ENCODE data around the gene C14orf180. TPM values are rescaled to one million over a fixed set of nuclear protein-coding genes. Genes with fewer than 3 reads are reported as not detected.

The C14orf180 gene
- total RNA-seq, 1 experiment from 2014 or later, result not detected

DNA sequence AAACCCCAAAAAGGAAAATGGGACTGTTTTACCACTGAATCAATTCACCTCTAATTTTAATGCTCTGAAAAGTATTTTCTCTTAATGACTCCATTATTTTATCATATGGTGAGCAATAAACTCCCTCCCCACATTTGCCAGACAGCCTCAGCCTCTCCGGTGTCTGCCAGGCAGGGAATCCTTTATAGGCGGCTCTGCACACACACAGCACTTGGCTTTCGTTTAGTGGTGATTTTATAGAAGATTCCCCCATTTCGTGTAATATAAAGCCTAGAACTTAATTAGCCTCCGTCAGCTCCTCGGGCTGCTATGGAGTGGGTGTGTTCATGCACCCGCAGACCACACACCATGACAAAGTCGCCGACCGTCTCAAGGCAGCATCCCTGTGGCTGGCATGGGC, 10.1 kb upstream of the C14orf180 start:
- Histone ChIP-seq H3K4me3 (ENCODE audit: low read length) (no peak overlapping the region), H3K27ac (ENCODE audit: low read length) (no peak overlapping the region), H3K4me1 (ENCODE audit: insufficient read depth, low read length) (no peaks in the 10 kb centered on the region), H3K36me3 (ENCODE audit: low read depth, low read length) (no peaks in the 10 kb centered on the region), H2AFZ (ENCODE audit: low read length) (no peak overlapping the region), H3K27me3 (ENCODE audit: low read length) (peaks cover 71% of the 10 kb centered on the region), H4K20me1 (ENCODE audit: low read length) (no peaks in the 10 kb centered on the region), H3K9ac (ENCODE audit: low read length) (no peak overlapping the region), H3F3A (ENCODE audit: low read length, unreplicated experiment) (no peaks in the 10 kb centered on the region), H3K79me2 (ENCODE audit: low read length) (no peaks in the 10 kb centered on the region), H3K4me2 (ENCODE audit: low read length) (no peak overlapping the region), H3K9me2 (replicated peaks; ENCODE audit: low read length) (no peaks in the 10 kb centered on the region), H3K9me3 (ENCODE audit: low read length) (no peaks in the 10 kb centered on the region)
- CTCF ChIA-PET, result no interaction called here
- POLR2A ChIA-PET (ENCODE audit: unreplicated experiment), result no interaction called here
- intact Hi-C loops (cut with micrococcal nuclease), result no loop called here
- BruUV-seq (replicated peaks), result no TSS peak
- DNase-seq (no peak), ATAC-seq (no peak)
- TF ChIP-seq, protein P1, sequence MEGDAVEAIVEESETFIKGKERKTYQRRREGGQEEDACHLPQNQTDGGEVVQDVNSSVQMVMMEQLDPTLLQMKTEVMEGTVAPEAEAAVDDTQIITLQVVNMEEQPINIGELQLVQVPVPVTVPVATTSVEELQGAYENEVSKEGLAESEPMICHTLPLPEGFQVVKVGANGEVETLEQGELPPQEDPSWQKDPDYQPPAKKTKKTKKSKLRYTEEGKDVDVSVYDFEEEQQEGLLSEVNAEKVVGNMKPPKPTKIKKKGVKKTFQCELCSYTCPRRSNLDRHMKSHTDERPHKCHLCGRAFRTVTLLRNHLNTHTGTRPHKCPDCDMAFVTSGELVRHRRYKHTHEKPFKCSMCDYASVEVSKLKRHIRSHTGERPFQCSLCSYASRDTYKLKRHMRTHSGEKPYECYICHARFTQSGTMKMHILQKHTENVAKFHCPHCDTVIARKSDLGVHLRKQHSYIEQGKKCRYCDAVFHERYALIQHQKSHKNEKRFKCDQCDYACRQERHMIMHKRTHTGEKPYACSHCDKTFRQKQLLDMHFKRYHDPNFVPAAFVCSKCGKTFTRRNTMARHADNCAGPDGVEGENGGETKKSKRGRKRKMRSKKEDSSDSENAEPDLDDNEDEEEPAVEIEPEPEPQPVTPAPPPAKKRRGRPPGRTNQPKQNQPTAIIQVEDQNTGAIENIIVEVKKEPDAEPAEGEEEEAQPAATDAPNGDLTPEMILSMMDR (conservative IDR thresholded peaks at IDR 0.05; ENCODE audit: low read depth, low read length), result no peak
- TF ChIP-seq EZH2 (IDR thresholded peaks at IDR 0.05; ENCODE audit: low read length, unreplicated experiment) (no peak), EZH2phosphoT487 (IDR thresholded peaks at IDR 0.05; ENCODE audit: borderline replicate concordance, low read length) (no peak)

DNA sequence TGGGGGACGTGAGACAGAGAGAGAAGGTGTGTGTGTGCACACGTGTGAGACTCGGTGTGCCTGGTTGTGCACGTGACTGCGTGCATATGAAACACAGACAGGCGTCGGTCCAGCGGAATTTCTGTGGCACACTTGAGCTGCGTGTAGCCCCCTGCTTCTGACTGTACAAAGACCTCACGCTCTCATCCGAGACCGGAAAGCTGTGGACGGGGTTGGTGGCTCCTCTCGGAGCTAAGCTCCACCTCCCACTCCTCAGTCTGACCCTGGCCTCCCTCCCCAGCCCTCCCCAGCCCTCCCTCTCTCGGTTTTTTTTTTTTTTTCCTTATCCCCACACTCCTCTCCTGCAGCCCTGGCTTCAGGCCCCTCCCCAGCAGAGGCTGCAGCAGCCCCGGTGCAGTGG, 8.3 kb upstream of the C14orf180 start:
- H3K9me2 ChIP-seq (replicated peaks; ENCODE audit: low read length), result no peaks in the 10 kb centered on the region
- POLR2A ChIA-PET (ENCODE audit: unreplicated experiment), result no interaction called here
- BruUV-seq (replicated peaks), result no TSS peak
- no peaks in the 10 kb centered on the region for H3F3A ChIP-seq (ENCODE audit: low read length, unreplicated experiment)
- H3K4me2 ChIP-seq (ENCODE audit: low read length), result no peak overlapping the region
- no peak for DNase-seq
- no peak overlapping the region for H3K4me3 ChIP-seq (ENCODE audit: low read length)
- no peaks in the 10 kb centered on the region for H3K9me3 ChIP-seq (ENCODE audit: low read length)
- intact Hi-C loops (cut with micrococcal nuclease), result loop anchor here (10.0 kb wide), 1 partner anchor 64 kb away; no protein-coding TSS in a partner anchor
- no peaks in the 10 kb centered on the region for H3K4me1 ChIP-seq (ENCODE audit: insufficient read depth, low read length)
- CTCF ChIA-PET, result no interaction called here
- no peaks in the 10 kb centered on the region for H4K20me1 ChIP-seq (ENCODE audit: low read length)
- ATAC-seq, result no peak
- H3K27ac ChIP-seq (ENCODE audit: low read length), result no peak overlapping the region
- peaks cover 53% of the 10 kb centered on the region for H3K27me3 ChIP-seq (ENCODE audit: low read length)
- no peaks in the 10 kb centered on the region for H3K36me3 ChIP-seq (ENCODE audit: low read depth, low read length)
- TF ChIP-seq, protein P1 (conservative IDR thresholded peaks at IDR 0.05; ENCODE audit: low read depth, low read length), result no peak
- TF ChIP-seq EZH2 (IDR thresholded peaks at IDR 0.05; ENCODE audit: low read length, unreplicated experiment) (no peak), EZH2phosphoT487 (IDR thresholded peaks at IDR 0.05; ENCODE audit: borderline replicate concordance, low read length) (no peak)
- H3K9ac ChIP-seq (ENCODE audit: low read length), result no peak overlapping the region
- no peak overlapping the region for H2AFZ ChIP-seq (ENCODE audit: low read length)
- no peaks in the 10 kb centered on the region for H3K79me2 ChIP-seq (ENCODE audit: low read length)

DNA sequence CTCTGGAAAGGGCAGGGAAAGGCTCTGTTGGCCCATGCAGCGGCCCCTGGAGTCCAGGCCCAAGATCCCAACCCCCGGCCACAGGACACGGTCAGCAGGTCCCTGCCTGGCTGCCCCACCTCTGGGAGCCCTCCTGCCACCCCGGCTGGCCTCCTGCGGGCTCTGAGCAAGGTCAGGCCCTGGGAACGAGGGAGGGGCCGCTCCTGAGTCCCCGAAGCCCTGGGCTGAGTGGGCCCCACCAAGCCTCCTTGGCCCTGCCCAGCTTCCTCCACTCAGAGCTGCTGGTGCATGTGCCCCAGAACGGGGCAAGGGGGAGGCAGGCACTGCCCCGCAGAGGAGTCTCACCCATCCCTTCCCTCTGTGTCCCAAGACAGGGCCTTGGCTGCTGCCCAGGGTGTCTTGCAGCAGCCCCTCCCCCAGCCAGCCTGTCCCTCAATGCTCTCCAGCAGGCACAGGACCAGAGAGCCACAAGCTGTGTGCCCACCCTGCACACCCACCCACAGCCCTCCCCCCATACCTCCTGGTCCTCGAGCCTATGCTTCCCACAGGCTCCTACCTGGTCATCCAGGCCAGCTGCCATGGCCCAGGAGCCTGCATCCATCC, 7.4 kb upstream of the C14orf180 start:
- ATAC-seq (no peak), DNase-seq (no peak)
- Histone ChIP-seq H4K20me1 (ENCODE audit: low read length) (no peaks in the 10 kb centered on the region), H3K79me2 (ENCODE audit: low read length) (no peaks in the 10 kb centered on the region), H3K9me3 (ENCODE audit: low read length) (no peaks in the 10 kb centered on the region), H3K9me2 (replicated peaks; ENCODE audit: low read length) (no peaks in the 10 kb centered on the region), H3K4me1 (ENCODE audit: insufficient read depth, low read length) (no peaks in the 10 kb centered on the region), H2AFZ (ENCODE audit: low read length) (no peak overlapping the region), H3K9ac (ENCODE audit: low read length) (no peak overlapping the region), H3F3A (ENCODE audit: low read length, unreplicated experiment) (no peaks in the 10 kb centered on the region), H3K4me2 (ENCODE audit: low read length) (no peak overlapping the region), H3K27ac (ENCODE audit: low read length) (no peak overlapping the region), H3K27me3 (ENCODE audit: low read length) (peaks cover 44% of the 10 kb centered on the region), H3K4me3 (ENCODE audit: low read length) (no peak overlapping the region), H3K36me3 (ENCODE audit: low read depth, low read length) (no peaks in the 10 kb centered on the region)
- intact Hi-C loops (cut with micrococcal nuclease), result loop anchor here (10.0 kb wide), 1 partner anchor 63 kb away; no protein-coding TSS in a partner anchor
- BruUV-seq (replicated peaks), result no TSS peak
- ChIA-PET CTCF (no interaction called here), POLR2A (ENCODE audit: unreplicated experiment) (no interaction called here)
- TF ChIP-seq EZH2 (IDR thresholded peaks at IDR 0.05; ENCODE audit: low read length, unreplicated experiment) (no peak), EZH2phosphoT487 (IDR thresholded peaks at IDR 0.05; ENCODE audit: borderline replicate concordance, low read length) (no peak)
- TF ChIP-seq, protein P1 (conservative IDR thresholded peaks at IDR 0.05; ENCODE audit: low read depth, low read length), result no peak
